Measurements from ENCODE around the gene DMRT3.
"Not testable (repeated sequence)": the region's sequence is repeated elsewhere in the genome, so short reads cannot be mapped to it uniquely, and the experiment has no call there.

The DMRT3 gene

GRCh38 chr9:994005-994404 lies 17.6 kb downstream of the DMRT3 start:
- Histone ChIP-seq H2BK12ac (ENCODE audit: low read length in 2 of 2) (no peak overlapping the region), H2BK120ac (ENCODE audit: low read depth, low read length) (no peak overlapping the region), H2AFZ (ENCODE audit: low read depth, low read length) (no peak overlapping the region), H3K4me3 (ENCODE audit: insufficient read depth in 1 of 2, low read depth in 1 of 2, low read length in 2 of 2) (no peak overlapping the region), H3K79me1 (replicated peaks; ENCODE audit: low read length, poor library complexity, severe bottlenecking) (no peaks in the 10 kb centered on the region), H3K27ac (ENCODE audit: low read length, poor library complexity, severe bottlenecking) (no peak overlapping the region), H3K36me3 (ENCODE audit: control insufficient read depth in 1 of 2, insufficient read depth in 2 of 2, low read depth in 1 of 2, low read length in 2 of 2) (no peaks in the 10 kb centered on the region), H2AK5ac (ENCODE audit: low read length, severe bottlenecking) (no peak overlapping the region), H3K14ac (ENCODE audit: low read length in 2 of 2) (no peak overlapping the region), H3K18ac (ENCODE audit: low read depth in 1 of 2, low read length in 2 of 2) (no peak overlapping the region), H4K91ac (ENCODE audit: low read length) (no peak overlapping the region), H3K9me3 (ENCODE audit: control insufficient read depth, low read length) (no peaks in the 10 kb centered on the region), H2BK5ac (ENCODE audit: low read depth, low read length, poor library complexity, severe bottlenecking) (no peak overlapping the region), H2BK15ac (ENCODE audit: low read depth, poor library complexity, severe bottlenecking) (no peak overlapping the region), H3K4ac (ENCODE audit: low read depth in 1 of 2, low read length in 2 of 2) (no peak overlapping the region), H3K4me2 (ENCODE audit: low read length, poor library complexity, severe bottlenecking) (no peak overlapping the region), H3K4me1 (ENCODE audit: control insufficient read depth, insufficient read depth, low read depth, low read length) (no peaks in the 10 kb centered on the region), H4K8ac (ENCODE audit: low read length) (no peak overlapping the region), H3K27me3 (ENCODE audit: control insufficient read depth in 1 of 2, insufficient read depth in 1 of 2, low read length in 2 of 2) (peaks cover 0 to 28% of the 10 kb centered on the region in 2 experiments), H3K23ac (ENCODE audit: low read length in 2 of 2) (no peak overlapping the region), H3K9ac (ENCODE audit: low read length) (no peak overlapping the region)
- no peak for DNase-seq
- 56% methylated on average over 2 of the region's 4 CpGs for WGBS

- Histone ChIP-seq H2AK5ac (ENCODE audit: low read length, severe bottlenecking) (no peak overlapping the region), H3K27me3 (ENCODE audit: control insufficient read depth in 1 of 2, insufficient read depth in 1 of 2, low read length in 2 of 2) (peaks cover 0 to 20% of the 10 kb centered on the region in 2 experiments), H2BK15ac (ENCODE audit: low read depth, poor library complexity, severe bottlenecking) (no peak overlapping the region), H3K79me1 (replicated peaks; ENCODE audit: low read length, poor library complexity, severe bottlenecking) (no peaks in the 10 kb centered on the region), H3K14ac (ENCODE audit: low read length in 2 of 2) (no peak overlapping the region), H2BK120ac (ENCODE audit: low read depth, low read length) (no peak overlapping the region), H2AFZ (ENCODE audit: low read depth, low read length) (no peak overlapping the region), H3K4me3 (ENCODE audit: insufficient read depth in 1 of 2, low read depth in 1 of 2, low read length in 2 of 2) (peak overlapping the region in 1 of 2 experiments; percentile 47), H3K4ac (ENCODE audit: low read depth in 1 of 2, low read length in 2 of 2) (no peak overlapping the region), H2BK5ac (ENCODE audit: low read depth, low read length, poor library complexity, severe bottlenecking) (no peak overlapping the region), H3K4me2 (ENCODE audit: low read length, poor library complexity, severe bottlenecking) (no peak overlapping the region), H4K8ac (ENCODE audit: low read length) (no peak overlapping the region), H3K9me3 (ENCODE audit: control insufficient read depth, low read length) (no peaks in the 10 kb centered on the region), H4K91ac (ENCODE audit: low read length) (no peak overlapping the region), H3K27ac (ENCODE audit: low read length, poor library complexity, severe bottlenecking) (no peak overlapping the region), H3K23ac (ENCODE audit: low read length in 2 of 2) (no peak overlapping the region), H2BK12ac (ENCODE audit: low read length in 2 of 2) (no peak overlapping the region), H3K9ac (ENCODE audit: low read length) (peak overlapping the region; percentile 45), H3K36me3 (ENCODE audit: control insufficient read depth in 1 of 2, insufficient read depth in 2 of 2, low read depth in 1 of 2, low read length in 2 of 2) (no peaks in the 10 kb centered on the region), H3K18ac (ENCODE audit: low read depth in 1 of 2, low read length in 2 of 2) (no peak overlapping the region), H3K4me1 (ENCODE audit: control insufficient read depth, insufficient read depth, low read depth, low read length) (no peaks in the 10 kb centered on the region)
- DNase-seq: no peak
- 82% methylated on average over 2 of the region's 4 CpGs for WGBS
Measured at GRCh38 chr9:995192-995591, 18.7 kb downstream of the DMRT3 start.

- H3K27ac ChIP-seq (ENCODE audit: low read length, poor library complexity, severe bottlenecking): no peak overlapping the region
- H3K36me3 ChIP-seq (ENCODE audit: control insufficient read depth in 1 of 2, insufficient read depth in 2 of 2, low read depth in 1 of 2, low read length in 2 of 2): no peaks in the 10 kb centered on the region
- H3K4ac ChIP-seq (ENCODE audit: low read depth in 1 of 2, low read length in 2 of 2): no peak overlapping the region
- no peaks in the 10 kb centered on the region for H3K79me1 ChIP-seq (replicated peaks; ENCODE audit: low read length, poor library complexity, severe bottlenecking)
- no peak overlapping the region for H2BK120ac ChIP-seq (ENCODE audit: low read depth, low read length)
- no peak overlapping the region for H2AFZ ChIP-seq (ENCODE audit: low read depth, low read length)
- H2BK5ac ChIP-seq (ENCODE audit: low read depth, low read length, poor library complexity, severe bottlenecking): no peak overlapping the region
- peak overlapping the region in 1 of 2 experiments; percentile 47 for H3K4me3 ChIP-seq (ENCODE audit: insufficient read depth in 1 of 2, low read depth in 1 of 2, low read length in 2 of 2)
- H4K8ac ChIP-seq (ENCODE audit: low read length): no peak overlapping the region
- DNase-seq: no peak
- H3K9ac ChIP-seq (ENCODE audit: low read length): peak overlapping the region; percentile 45
- no peak overlapping the region for H2BK15ac ChIP-seq (ENCODE audit: low read depth, poor library complexity, severe bottlenecking)
- no peak overlapping the region for H2BK12ac ChIP-seq (ENCODE audit: low read length in 2 of 2)
- no peak overlapping the region for H3K4me2 ChIP-seq (ENCODE audit: low read length, poor library complexity, severe bottlenecking)
- no peak overlapping the region for H3K14ac ChIP-seq (ENCODE audit: low read length in 2 of 2)
- H3K4me1 ChIP-seq (ENCODE audit: control insufficient read depth, insufficient read depth, low read depth, low read length): no peaks in the 10 kb centered on the region
- H3K9me3 ChIP-seq (ENCODE audit: control insufficient read depth, low read length): no peaks in the 10 kb centered on the region
- no peak overlapping the region for H2AK5ac ChIP-seq (ENCODE audit: low read length, severe bottlenecking)
- H3K23ac ChIP-seq (ENCODE audit: low read length in 2 of 2): no peak overlapping the region
- peaks cover 0 to 14% of the 10 kb centered on the region in 2 experiments for H3K27me3 ChIP-seq (ENCODE audit: control insufficient read depth in 1 of 2, insufficient read depth in 1 of 2, low read length in 2 of 2)
- H4K91ac ChIP-seq (ENCODE audit: low read length): no peak overlapping the region
- H3K18ac ChIP-seq (ENCODE audit: low read depth in 1 of 2, low read length in 2 of 2): no peak overlapping the region
- 31% methylated on average over 2 of the region's 3 CpGs for WGBS
Measured at GRCh38 chr9:995781-996180, 19.3 kb downstream of the DMRT3 start.

- H3K23ac ChIP-seq (ENCODE audit: low read length in 2 of 2); H2BK15ac ChIP-seq (ENCODE audit: low read depth, poor library complexity, severe bottlenecking); H3K27ac ChIP-seq (ENCODE audit: low read length, poor library complexity, severe bottlenecking); H3K14ac ChIP-seq (ENCODE audit: low read length in 2 of 2); H2AK5ac ChIP-seq (ENCODE audit: low read length, severe bottlenecking); H4K8ac ChIP-seq (ENCODE audit: low read length); H3K79me1 ChIP-seq (replicated peaks; ENCODE audit: low read length, poor library complexity, severe bottlenecking); H4K91ac ChIP-seq (ENCODE audit: low read length); H3K27me3 ChIP-seq (ENCODE audit: control insufficient read depth in 1 of 2, insufficient read depth in 1 of 2, low read length in 2 of 2); H2BK5ac ChIP-seq (ENCODE audit: low read depth, low read length, poor library complexity, severe bottlenecking); DNase-seq; H3K4me1 ChIP-seq (ENCODE audit: control insufficient read depth, insufficient read depth, low read depth, low read length); H2BK120ac ChIP-seq (ENCODE audit: low read depth, low read length); H2AFZ ChIP-seq (ENCODE audit: low read depth, low read length); H3K18ac ChIP-seq (ENCODE audit: low read depth in 1 of 2, low read length in 2 of 2); H3K9ac ChIP-seq (ENCODE audit: low read length); H3K4ac ChIP-seq (ENCODE audit: low read depth in 1 of 2, low read length in 2 of 2); H3K4me2 ChIP-seq (ENCODE audit: low read length, poor library complexity, severe bottlenecking); H3K9me3 ChIP-seq (ENCODE audit: control insufficient read depth, low read length); H2BK12ac ChIP-seq (ENCODE audit: low read length in 2 of 2); H3K36me3 ChIP-seq (ENCODE audit: control insufficient read depth in 1 of 2, insufficient read depth in 2 of 2, low read depth in 1 of 2, low read length in 2 of 2): not testable (repeated sequence)
- 95% methylated on average over 8 of the region's 55 CpGs for WGBS
- peak overlapping the region in 1 of 2 experiments; percentile 14 for H3K4me3 ChIP-seq (ENCODE audit: insufficient read depth in 1 of 2, low read depth in 1 of 2, low read length in 2 of 2)
Measured at GRCh38 chr9:998299-999110, 22.1 kb downstream of the DMRT3 start.

Measured in mesenchymal stem cell (in vitro differentiated cells and primary cell).